ENCODE results near the gene TELO2.
A peak's percentile ranks its signal among the peaks of the same experiment; 100 is the strongest.

Gene TELO2

DNA sequence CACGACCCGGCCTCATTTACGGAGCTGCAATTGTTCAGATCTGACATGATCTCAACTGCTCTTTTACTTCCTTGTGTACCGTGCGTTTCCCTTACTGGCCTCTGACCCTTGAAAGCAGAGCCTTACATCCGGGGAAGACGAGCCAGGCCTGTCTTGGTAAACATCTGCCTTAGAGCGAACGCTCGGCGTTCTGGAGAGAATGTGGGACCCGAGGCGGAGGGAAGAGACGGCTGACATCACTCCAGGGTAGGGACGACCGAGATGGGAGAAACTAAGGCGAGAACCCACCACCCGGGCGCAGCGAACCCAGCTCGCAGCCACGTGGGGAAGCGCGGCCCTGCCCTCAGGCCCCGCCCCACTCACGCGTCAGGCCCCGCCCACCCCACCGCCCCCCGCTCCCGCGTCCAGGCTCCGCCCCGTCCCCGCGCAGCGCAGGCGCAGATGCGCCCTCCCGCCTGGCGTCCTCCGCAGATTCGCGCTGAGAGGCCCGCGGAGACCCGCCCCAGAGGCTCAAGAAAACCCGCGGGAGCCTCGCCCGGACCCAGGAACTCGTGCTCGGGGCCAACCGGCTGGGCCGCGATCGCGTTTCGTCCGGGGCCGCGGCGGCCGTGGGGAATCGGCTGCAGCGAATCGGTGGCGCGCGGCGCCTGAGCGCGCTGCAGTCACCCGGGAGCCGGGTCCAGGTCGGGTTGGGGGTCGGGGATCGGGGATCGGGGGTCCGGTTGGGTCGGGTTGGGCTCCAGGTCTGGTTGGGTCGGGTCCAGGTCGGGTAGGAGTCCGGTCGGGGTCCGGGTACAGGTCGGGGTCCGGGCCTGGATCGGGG lies at the start of gene TELO2:
Gene TELO2 (plus strand): TSS at position 438 of the 823 bp plus-strand sequence. CDS start 922 bp downstream, outside the sequence.
- TF ChIP-seq, protein P1, sequence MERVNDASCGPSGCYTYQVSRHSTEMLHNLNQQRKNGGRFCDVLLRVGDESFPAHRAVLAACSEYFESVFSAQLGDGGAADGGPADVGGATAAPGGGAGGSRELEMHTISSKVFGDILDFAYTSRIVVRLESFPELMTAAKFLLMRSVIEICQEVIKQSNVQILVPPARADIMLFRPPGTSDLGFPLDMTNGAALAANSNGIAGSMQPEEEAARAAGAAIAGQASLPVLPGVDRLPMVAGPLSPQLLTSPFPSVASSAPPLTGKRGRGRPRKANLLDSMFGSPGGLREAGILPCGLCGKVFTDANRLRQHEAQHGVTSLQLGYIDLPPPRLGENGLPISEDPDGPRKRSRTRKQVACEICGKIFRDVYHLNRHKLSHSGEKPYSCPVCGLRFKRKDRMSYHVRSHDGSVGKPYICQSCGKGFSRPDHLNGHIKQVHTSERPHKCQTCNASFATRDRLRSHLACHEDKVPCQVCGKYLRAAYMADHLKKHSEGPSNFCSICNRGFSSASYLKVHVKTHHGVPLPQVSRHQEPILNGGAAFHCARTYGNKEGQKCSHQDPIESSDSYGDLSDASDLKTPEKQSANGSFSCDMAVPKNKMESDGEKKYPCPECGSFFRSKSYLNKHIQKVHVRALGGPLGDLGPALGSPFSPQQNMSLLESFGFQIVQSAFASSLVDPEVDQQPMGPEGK (CRISPR knock-in tag; IDR thresholded peaks at IDR 0.05; ENCODE audit: borderline replicate concordance): no peak
- no peak for TF ChIP-seq RARB (CRISPR knock-in tag; IDR thresholded peaks at IDR 0.05)
- TF ChIP-seq BACH2 (CRISPR knock-in tag; IDR thresholded peaks at IDR 0.05; ENCODE audit: borderline replicate concordance): no peak
- TF ChIP-seq, protein P2, sequence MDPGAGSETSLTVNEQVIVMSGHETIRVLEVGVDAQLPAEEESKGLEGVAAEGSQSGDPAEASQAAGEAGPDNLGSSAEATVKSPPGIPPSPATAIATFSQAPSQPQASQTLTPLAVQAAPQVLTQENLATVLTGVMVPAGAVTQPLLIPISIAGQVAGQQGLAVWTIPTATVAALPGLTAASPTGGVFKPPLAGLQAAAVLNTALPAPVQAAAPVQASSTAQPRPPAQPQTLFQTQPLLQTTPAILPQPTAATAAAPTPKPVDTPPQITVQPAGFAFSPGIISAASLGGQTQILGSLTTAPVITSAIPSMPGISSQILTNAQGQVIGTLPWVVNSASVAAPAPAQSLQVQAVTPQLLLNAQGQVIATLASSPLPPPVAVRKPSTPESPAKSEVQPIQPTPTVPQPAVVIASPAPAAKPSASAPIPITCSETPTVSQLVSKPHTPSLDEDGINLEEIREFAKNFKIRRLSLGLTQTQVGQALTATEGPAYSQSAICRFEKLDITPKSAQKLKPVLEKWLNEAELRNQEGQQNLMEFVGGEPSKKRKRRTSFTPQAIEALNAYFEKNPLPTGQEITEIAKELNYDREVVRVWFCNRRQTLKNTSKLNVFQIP (CRISPR knock-in tag; IDR thresholded peaks at IDR 0.05; ENCODE audit: borderline replicate concordance, low read depth): no peak
- no peak for TF ChIP-seq ZNF8 (CRISPR knock-in tag; IDR thresholded peaks at IDR 0.05)
- no peak for TF ChIP-seq GLIS3 (CRISPR knock-in tag; IDR thresholded peaks at IDR 0.05)
- no peak for TF ChIP-seq ZC3H10 (CRISPR knock-in tag; IDR thresholded peaks at IDR 0.05)
- TF ChIP-seq SNAI2 (CRISPR knock-in tag; IDR thresholded peaks at IDR 0.05): no peak
- no peak for TF ChIP-seq ZNF70 (CRISPR knock-in tag; IDR thresholded peaks at IDR 0.05)
- no peak for TF ChIP-seq ZFP3 (CRISPR knock-in tag; IDR thresholded peaks at IDR 0.05)
- TF ChIP-seq, protein P3, sequence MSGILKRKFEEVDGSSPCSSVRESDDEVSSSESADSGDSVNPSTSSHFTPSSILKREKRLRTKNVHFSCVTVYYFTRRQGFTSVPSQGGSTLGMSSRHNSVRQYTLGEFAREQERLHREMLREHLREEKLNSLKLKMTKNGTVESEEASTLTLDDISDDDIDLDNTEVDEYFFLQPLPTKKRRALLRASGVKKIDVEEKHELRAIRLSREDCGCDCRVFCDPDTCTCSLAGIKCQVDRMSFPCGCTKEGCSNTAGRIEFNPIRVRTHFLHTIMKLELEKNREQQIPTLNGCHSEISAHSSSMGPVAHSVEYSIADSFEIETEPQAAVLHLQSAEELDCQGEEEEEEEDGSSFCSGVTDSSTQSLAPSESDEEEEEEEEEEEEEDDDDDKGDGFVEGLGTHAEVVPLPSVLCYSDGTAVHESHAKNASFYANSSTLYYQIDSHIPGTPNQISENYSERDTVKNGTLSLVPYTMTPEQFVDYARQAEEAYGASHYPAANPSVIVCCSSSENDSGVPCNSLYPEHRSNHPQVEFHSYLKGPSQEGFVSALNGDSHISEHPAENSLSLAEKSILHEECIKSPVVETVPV (CRISPR knock-in tag; IDR thresholded peaks at IDR 0.05): no peak
- TF ChIP-seq TOX (CRISPR knock-in tag; IDR thresholded peaks at IDR 0.05; ENCODE audit: borderline replicate concordance): no peak
- TF ChIP-seq PPARA (CRISPR knock-in tag; IDR thresholded peaks at IDR 0.05; ENCODE audit: borderline replicate concordance): no peak
- no peak for TF ChIP-seq ZFP30 (CRISPR knock-in tag; IDR thresholded peaks at IDR 0.05)
- no peak for TF ChIP-seq ZNF565 (CRISPR knock-in tag; conservative IDR thresholded peaks at IDR 0.05; ENCODE audit: low read depth)
- no peak for TF ChIP-seq OSR1 (CRISPR knock-in tag; IDR thresholded peaks at IDR 0.05)
- TF ChIP-seq, protein P4, sequence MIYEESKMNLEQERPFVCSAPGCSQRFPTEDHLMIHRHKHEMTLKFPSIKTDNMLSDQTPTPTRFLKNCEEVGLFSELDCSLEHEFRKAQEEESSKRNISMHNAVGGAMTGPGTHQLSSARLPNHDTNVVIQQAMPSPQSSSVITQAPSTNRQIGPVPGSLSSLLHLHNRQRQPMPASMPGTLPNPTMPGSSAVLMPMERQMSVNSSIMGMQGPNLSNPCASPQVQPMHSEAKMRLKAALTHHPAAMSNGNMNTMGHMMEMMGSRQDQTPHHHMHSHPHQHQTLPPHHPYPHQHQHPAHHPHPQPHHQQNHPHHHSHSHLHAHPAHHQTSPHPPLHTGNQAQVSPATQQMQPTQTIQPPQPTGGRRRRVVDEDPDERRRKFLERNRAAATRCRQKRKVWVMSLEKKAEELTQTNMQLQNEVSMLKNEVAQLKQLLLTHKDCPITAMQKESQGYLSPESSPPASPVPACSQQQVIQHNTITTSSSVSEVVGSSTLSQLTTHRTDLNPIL (CRISPR knock-in tag; IDR thresholded peaks at IDR 0.05; ENCODE audit: low read depth): no peak
- no peak for TF ChIP-seq TCF4 (CRISPR knock-in tag; IDR thresholded peaks at IDR 0.05; ENCODE audit: borderline replicate concordance)
- peak; percentile 76 for ATAC-seq

DNA sequence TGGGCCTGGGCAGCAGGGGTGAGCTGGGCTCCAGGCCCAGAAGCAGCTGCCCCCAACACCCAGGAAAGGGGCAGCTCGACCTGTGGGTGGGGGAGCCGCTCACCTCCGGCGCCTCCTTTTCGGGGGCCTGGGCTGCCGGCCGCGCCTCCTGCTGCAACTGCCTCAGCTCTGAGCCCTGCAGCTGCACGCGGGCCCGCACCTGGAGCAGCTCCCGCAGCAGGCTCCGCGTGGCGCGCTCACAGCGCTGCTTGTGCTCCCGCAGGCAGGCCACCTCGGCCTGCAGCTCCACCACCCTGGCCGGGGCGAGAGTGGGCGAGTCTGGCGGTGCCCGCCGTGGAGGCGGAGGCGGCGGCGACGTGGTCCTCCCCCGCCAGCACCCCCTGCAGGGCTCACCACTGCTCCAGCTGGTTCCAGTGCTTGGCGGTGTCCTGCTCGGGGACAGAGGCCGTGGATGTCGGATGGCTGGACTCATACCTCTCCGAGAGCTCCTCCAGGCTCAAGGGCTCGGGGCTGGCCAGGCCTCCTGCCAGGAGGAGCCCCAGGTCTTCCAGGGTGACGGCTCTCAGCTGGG lies 49.7 kb upstream of the TELO2 start:
- TF ChIP-seq ZNF70 (CRISPR knock-in tag; IDR thresholded peaks at IDR 0.05) (no peak), ISL1 (CRISPR knock-in tag; IDR thresholded peaks at IDR 0.05) (no peak), BACH2 (CRISPR knock-in tag; IDR thresholded peaks at IDR 0.05; ENCODE audit: borderline replicate concordance) (no peak), SNAI2 (CRISPR knock-in tag; IDR thresholded peaks at IDR 0.05) (no peak), OSR1 (CRISPR knock-in tag; IDR thresholded peaks at IDR 0.05) (no peak), ARNTL (CRISPR knock-in tag; IDR thresholded peaks at IDR 0.05; ENCODE audit: borderline replicate concordance, low read depth) (no peak)
- ATAC-seq: peak; percentile 10; the same call in 2 of the 3 replicates

DNA sequence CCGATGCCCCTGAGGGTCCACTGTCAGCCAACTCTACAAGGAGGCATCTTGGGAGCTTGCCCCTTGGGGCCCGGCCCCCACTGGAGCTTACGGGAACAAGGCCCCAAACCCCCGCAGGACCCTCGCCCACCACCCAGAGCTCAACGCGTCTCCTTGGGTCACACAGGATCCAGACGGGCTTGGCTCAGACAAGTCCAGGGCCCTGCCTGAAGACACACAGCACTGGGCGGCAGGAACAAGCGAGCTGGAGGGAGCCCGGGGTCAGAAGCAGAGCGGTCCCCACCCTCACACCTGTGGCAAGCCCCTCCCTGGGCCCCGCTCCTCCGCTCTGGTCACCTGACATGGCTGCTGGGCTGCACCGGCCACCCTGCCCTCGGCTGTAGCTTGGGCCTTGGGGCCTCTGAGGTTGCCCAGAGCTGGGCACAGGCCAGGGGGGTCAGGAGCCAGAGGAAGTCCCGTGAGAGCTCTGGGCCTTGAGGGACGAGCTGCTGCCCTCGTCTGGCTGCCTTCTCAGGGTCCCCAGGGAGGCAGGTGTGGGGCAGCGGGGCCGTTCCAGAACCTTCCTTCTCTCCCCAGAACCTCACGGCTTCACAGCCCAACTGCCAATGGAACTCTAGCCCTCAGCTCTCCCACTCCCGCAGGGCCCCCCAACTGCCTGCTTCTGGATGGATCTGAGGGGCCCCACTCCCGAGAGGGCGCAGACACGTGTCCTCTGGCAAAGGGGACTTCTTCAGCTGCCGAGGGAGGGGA lies 49.0 kb upstream of the TELO2 start, which contains the start of gene CCDC154:
Gene CCDC154 (minus strand): TSS at position 577 of the 750 bp plus-strand sequence. CDS start 234 bp downstream, at position 343.
- ATAC-seq: peak; percentile 8; the same call in 1 of the 3 replicates
- TF ChIP-seq GLIS3 (CRISPR knock-in tag; IDR thresholded peaks at IDR 0.05): no peak
- TF ChIP-seq ZC3H10 (CRISPR knock-in tag; IDR thresholded peaks at IDR 0.05): no peak
- TF ChIP-seq, protein P5, sequence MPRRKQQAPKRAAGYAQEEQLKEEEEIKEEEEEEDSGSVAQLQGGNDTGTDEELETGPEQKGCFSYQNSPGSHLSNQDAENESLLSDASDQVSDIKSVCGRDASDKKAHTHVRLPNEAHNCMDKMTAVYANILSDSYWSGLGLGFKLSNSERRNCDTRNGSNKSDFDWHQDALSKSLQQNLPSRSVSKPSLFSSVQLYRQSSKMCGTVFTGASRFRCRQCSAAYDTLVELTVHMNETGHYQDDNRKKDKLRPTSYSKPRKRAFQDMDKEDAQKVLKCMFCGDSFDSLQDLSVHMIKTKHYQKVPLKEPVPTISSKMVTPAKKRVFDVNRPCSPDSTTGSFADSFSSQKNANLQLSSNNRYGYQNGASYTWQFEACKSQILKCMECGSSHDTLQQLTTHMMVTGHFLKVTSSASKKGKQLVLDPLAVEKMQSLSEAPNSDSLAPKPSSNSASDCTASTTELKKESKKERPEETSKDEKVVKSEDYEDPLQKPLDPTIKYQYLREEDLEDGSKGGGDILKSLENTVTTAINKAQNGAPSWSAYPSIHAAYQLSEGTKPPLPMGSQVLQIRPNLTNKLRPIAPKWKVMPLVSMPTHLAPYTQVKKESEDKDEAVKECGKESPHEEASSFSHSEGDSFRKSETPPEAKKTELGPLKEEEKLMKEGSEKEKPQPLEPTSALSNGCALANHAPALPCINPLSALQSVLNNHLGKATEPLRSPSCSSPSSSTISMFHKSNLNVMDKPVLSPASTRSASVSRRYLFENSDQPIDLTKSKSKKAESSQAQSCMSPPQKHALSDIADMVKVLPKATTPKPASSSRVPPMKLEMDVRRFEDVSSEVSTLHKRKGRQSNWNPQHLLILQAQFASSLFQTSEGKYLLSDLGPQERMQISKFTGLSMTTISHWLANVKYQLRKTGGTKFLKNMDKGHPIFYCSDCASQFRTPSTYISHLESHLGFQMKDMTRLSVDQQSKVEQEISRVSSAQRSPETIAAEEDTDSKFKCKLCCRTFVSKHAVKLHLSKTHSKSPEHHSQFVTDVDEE (CRISPR knock-in tag; IDR thresholded peaks at IDR 0.05): no peak
- TF ChIP-seq TOX (CRISPR knock-in tag; IDR thresholded peaks at IDR 0.05; ENCODE audit: borderline replicate concordance): no peak
- no peak for TF ChIP-seq SNAI2 (CRISPR knock-in tag; IDR thresholded peaks at IDR 0.05)
- TF ChIP-seq, protein P4 (CRISPR knock-in tag; IDR thresholded peaks at IDR 0.05; ENCODE audit: low read depth): no peak
- TF ChIP-seq, protein P1 (CRISPR knock-in tag; IDR thresholded peaks at IDR 0.05; ENCODE audit: borderline replicate concordance): no peak
- TF ChIP-seq OSR1 (CRISPR knock-in tag; IDR thresholded peaks at IDR 0.05): no peak
